ENCODE data around the gene PRH2.

PRH2 gene

GRCh38 chr12:10974965-10975364 lies 45.9 kb downstream of the PRH2 start:
- H3K4me3 ChIP-seq (ENCODE audit: low read length), result no peak overlapping the region
- TF ChIP-seq, protein P1, sequence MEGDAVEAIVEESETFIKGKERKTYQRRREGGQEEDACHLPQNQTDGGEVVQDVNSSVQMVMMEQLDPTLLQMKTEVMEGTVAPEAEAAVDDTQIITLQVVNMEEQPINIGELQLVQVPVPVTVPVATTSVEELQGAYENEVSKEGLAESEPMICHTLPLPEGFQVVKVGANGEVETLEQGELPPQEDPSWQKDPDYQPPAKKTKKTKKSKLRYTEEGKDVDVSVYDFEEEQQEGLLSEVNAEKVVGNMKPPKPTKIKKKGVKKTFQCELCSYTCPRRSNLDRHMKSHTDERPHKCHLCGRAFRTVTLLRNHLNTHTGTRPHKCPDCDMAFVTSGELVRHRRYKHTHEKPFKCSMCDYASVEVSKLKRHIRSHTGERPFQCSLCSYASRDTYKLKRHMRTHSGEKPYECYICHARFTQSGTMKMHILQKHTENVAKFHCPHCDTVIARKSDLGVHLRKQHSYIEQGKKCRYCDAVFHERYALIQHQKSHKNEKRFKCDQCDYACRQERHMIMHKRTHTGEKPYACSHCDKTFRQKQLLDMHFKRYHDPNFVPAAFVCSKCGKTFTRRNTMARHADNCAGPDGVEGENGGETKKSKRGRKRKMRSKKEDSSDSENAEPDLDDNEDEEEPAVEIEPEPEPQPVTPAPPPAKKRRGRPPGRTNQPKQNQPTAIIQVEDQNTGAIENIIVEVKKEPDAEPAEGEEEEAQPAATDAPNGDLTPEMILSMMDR (IDR thresholded peaks at IDR 0.05; ENCODE audit: insufficient read depth, low read depth, low read length, missing control alignments), result no peak
- no peak for DNase-seq (ENCODE audit: low read depth)

- no peak overlapping the region for H3K4me3 ChIP-seq (ENCODE audit: low read length)
- TF ChIP-seq, protein P1 (IDR thresholded peaks at IDR 0.05; ENCODE audit: insufficient read depth, low read depth, low read length, missing control alignments), result no peak
- DNase-seq (ENCODE audit: low read depth), result no peak
Observed at GRCh38 chr12:10982244-10982643, 53.2 kb downstream of the PRH2 start.

Data from epithelial cell of esophagus (primary cell).